GM18508 (cell line): ENCODE results near the gene CHRNA9.
"Not testable (repeated sequence)": the region's sequence is repeated elsewhere in the genome, so short reads cannot be mapped to it uniquely, and the experiment has no call there.

Experiments
- ATAC-seq: cut with Tn5 transposase; IDR thresholded peaks from one replicate; pipeline ENCODE4 v1.9.1; 2021; ENCODE audit warnings: moderate number of reproducible peaks; ENCODE audit not compliant: insufficient read depth, unreplicated experiment

CHRNA9 gene, protein sequence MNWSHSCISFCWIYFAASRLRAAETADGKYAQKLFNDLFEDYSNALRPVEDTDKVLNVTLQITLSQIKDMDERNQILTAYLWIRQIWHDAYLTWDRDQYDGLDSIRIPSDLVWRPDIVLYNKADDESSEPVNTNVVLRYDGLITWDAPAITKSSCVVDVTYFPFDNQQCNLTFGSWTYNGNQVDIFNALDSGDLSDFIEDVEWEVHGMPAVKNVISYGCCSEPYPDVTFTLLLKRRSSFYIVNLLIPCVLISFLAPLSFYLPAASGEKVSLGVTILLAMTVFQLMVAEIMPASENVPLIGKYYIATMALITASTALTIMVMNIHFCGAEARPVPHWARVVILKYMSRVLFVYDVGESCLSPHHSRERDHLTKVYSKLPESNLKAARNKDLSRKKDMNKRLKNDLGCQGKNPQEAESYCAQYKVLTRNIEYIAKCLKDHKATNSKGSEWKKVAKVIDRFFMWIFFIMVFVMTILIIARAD

DNA sequence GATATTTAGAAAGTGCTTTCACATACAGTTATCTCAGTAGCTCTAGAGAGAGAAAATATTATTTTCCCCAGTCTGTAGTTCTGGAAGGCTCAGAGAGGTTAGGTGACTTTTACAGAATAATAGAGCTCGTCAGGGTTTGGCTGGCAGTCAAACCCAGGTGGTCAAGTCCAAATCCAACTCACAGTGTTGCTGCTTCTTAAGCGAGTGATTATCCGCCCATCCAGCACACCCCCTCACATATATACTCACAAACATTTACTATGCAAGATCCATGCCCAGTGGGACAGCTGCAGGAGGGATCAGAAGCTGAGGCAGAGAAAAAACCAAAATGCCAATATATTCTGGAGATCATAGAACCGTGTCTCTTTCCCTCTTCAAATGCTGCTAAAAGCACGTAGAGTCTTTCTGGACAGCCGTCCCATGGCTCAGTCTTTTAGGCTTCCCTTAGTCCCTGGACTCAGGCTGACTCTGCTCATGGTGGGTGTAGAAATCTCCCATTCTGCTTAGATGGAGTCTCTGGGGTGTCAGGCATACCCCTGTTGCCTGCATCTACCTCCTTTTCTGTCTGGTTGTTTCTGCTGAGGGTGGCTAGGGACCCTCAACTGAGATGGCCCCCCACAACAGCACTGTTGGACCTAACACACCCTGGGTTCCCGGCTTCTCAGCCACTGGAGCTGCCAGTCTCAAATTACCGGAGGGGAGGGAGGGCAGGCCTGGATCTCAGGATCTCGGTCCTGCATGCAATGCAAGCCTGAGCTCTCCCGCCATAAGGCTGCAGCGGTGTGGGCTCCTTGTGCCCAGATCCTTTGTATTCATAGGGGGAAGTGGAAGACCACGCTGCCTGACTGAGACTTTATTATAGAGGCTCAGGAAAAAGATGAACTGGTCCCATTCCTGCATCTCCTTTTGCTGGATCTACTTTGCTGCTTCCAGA is at the start of gene CHRNA9:
CHRNA9 (plus strand) TSS at position 743 of the 934 bp plus-strand sequence; CDS start at position 878, 135 bp downstream.
- no peak for ATAC-seq

DNA sequence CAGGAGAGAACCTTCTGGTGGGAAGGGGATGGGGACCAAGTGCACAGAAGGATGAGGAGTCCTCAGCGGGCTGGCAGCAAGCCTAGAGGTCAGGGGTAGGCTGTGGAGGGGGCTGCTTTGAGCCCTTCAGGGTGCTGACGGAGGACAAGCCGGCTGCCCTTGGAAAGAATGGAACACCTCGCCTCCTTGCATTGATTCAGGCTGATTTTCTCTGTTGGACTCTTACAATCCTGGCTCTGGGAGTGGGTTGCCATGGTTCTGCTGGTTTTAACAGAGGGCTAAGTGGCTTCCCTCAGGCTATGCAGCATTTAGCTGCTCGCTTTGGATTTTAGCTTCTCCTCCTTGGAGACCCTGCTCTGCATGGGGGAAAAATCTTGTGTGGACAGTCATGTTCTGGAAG is 49.4 kb upstream of the CHRNA9 start:
- no peak for ATAC-seq

DNA sequence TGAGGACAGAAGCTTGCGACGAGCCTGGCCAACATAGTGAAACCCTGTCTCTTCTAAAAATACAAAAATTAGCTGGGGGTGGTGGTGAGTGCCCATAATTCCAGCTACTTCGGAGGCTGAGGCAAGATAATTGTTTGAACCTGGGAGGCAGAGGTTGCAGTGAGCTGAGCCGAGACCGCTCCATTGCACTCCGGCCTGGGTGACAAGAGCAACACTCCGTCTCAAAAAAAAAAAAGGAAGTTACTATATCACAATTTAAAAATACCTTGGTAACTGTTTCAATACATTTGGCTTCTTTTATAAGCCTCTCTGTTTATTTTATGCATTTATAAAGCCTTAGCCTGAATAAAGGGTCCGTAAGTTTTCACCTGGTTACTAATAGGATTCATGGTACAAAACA is 46.6 kb upstream of the CHRNA9 start:
- no peak for ATAC-seq

DNA sequence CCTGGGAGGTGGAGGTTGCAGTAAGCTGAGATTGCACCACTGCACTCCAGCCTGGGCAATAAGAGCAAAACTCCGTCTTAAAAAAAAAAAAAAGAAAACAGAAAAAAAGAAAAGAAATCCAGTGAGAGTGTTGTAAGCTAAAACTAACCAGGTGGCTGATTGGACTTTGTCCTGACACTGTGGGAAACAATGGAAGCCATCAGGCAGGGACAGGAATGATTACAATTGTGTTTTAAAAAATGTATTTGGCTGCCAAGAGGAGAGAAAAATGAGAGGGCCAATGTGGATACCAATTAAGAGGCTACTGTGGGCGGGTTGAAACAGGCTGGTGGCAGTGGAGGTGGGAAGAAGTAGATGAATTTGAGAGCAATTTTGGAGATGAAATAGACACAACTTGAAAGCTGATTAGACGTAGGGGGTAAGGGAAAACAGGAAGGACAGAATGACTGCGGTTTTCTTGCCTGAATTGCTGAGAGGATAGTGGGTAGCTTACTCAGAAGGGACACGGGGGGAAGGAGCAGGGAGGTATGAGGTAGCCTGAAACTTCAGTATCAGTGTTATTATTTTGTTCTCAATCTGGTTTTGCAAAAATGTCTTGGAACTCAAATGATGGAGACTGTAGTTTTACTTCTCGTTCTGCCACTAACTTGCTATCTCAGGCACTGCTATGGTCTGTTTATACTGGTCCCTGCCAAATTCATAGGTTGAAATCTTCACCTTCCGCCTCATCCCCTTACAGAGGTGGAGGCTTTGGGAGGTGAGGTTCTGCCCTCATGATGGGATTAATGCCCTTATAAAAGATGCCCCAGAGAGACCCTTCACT is 45.6 kb upstream of the CHRNA9 start:
- peak; percentile 58 for ATAC-seq

DNA sequence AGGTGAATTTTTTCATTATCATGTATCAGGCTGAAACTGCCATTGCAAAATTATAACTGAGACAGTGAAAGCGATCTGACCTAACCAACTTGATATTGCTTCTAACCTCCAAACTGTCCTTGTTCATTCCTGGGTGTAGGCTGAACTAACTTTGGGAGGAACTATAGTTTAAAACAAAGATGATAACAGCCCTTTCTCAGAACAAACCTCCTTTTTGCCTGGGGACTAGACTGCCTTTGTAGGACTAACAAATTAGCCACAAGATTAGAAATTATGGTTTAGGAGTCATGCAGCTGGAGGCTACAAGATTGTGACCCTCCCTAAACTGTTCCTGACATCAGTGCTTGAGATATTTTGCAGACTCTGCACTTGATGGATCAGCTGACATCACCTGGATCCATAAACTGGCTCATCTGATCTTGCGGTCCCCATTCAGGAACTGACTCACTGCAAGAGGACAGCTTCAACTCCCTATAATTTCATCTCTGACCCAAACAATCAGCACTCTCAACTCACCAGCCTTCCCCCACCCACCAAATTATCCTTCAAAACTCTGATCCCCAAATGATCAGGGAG is 44.4 kb upstream of the CHRNA9 start:
- ATAC-seq = not testable (repeated sequence)

DNA sequence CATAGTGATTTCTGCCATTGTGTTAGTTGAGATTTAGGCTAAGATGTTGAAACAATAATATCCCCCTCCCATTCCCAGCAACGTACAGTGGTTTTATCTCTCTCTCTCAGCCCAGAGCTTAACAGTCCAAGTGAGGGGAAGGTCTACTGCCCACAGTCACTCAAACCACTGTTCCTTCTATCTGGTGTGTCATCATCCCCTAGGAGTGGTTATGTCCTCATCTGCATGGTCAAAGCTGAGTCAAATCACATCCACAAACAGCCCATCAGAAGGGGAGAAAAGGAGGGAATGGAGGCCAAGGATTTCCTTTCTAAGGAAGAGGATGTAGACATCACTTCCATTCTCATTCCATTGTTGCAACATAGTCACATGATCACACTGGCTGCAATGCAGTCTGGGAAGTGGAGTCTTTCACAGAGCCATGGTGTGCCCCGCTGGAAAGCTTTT is 42.8 kb upstream of the CHRNA9 start:
- ATAC-seq = no peak

DNA sequence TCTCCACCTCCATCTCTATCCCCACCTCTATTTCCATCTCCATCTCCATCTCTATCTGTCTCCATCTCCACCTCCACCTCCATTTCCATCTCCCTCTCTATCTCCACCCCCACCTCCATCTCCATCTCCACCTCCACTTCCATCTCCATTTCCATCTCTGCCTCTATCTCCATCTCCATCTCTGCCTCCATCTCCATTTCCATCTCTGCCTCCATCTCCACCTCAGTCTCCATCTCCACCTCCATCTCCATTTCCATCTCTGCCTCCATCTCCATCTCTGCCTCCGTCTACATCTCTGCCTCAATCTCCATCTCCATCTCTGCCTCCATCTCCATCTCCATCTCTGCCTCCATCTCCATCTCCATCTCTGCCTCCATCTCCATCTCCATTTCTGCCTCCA is 40.8 kb upstream of the CHRNA9 start:
- ATAC-seq = no peak

DNA sequence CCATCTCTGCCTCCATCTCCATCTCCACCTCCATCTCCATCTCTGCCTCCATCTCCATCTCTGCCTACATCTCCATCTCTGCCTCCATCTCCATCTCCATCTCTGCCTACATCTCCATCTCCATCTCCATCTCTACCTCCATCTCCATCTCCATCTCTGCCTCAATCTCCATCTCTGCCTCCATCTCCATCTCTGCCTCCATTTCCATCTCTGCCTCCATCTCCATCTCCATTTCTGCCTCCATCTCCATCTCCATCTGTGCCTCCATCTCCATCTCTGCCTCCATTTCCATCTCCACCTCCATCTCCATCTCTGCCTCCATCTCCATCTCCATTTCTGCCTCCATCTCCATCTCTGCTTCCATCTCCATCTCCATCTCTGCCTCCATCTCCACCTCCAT is 40.1 kb upstream of the CHRNA9 start:
- ATAC-seq = not testable (repeated sequence)

DNA sequence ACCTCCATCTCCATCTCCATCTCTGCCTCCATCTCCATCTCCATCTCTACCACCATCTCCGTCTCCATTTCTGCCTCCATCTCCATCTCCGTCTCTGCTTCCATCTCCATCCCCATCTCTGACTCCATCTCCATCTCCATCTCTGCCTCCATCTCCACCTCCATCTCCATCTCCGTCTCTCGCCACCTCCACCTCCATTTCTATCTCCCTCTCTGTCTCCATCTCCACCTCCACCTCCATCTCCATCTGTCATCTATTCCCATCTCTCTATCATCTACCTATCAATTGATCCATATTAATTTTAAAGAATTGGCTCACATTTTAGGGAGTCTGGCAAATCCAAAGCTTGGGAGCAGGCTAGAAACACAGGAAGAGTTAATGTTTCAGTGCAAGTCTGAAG is 39.6 kb upstream of the CHRNA9 start:
- no peak for ATAC-seq

DNA sequence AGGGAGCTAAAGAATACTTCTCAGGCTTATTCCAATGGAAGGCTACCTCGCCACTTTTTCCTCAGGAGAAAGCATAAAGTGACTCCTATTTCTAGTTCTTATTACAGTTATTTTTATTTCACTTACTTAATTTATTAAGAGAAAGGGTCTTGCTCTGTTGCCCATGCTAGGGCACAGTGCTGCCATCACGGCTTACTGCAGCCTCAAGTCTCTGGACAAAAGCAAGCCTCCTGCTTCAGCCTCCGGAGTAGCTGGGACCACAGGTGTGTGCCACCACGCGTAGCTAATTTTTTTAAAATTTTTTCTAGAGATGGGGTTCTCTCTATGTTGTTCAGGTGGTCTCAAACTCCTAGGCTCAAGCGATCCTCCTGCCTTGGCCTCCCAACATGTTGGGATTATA is 36.0 kb upstream of the CHRNA9 start:
- ATAC-seq = no peak

DNA sequence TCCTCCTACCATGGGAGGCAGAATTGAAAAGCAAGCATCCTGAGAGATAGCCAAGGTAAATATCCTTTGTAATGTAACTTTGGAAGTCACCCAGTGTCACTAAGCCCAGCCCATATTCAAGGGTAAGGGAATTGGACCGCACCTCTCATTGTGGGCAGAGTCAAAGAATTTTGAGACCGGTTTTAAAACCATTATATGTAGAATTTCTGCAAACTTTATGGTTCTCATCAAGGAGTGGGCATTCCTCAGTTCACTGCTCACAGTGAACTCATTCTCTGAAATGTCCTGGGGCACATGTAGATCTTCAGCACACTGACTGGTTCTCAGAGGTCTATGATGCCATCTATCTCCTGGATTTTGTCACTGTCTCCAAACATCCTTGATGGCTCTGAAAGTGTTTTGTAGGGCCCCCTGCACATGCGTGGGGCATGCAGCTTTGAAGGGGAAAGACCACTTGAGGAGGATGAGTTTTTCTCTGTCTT is 35.3 kb upstream of the CHRNA9 start:
- ATAC-seq = no peak

DNA sequence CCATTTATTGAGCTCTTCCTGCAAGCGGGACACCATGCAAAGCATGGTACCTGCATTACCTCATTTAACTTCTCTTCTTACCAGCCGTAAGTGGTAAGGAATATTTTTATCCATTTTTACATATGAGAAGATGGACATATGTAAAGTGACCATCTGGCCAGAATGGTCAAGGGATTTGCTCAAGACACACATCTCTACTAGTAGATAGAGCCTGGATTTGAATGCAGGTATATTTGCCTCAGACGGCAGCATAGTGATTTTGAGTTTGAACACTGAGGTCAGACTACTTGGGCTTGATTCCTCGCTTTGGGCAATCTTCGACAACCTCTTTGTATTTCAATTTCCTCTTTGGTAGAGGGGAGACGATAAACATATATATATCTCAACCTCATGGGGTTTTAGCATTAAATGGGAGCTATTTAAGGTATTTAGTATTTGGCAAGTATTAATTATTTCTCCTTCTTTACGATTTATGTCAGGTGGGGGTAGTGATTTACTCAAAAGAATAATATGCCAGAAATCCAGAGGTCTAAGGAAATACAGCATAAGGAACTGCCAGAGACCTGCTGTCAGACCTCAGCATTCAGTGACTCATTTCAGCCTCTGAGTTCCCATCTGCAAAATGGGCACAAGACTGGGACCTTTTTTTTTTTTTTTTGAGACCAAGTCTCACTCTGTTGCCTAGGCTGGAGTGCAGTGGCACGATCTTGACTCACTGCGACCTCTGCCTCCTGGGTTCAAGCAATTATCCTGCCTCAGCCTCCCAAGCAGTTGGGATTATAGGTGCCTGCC is 34.6 kb upstream of the CHRNA9 start:
- ATAC-seq = no peak

DNA sequence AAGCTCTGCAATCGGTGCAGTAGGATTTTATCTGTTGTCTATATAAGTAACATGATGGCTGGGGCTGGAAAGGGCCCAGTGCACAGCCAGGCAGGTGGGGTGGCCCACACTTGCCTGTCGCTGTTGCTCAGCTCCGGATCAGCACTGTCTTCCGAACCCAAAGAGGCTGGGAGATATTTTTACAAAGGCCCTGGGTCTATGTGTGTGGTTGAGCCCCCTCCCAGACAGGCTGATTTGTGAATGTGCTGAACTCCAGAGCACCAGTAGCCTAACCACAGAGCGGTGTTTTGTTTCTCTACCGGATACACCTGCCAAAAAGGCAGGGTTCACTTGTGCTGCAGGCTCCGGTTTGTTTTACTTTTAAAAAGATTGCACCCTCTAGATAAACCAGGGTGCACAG is 33.5 kb upstream of the CHRNA9 start:
- ATAC-seq = peak; percentile 23

DNA sequence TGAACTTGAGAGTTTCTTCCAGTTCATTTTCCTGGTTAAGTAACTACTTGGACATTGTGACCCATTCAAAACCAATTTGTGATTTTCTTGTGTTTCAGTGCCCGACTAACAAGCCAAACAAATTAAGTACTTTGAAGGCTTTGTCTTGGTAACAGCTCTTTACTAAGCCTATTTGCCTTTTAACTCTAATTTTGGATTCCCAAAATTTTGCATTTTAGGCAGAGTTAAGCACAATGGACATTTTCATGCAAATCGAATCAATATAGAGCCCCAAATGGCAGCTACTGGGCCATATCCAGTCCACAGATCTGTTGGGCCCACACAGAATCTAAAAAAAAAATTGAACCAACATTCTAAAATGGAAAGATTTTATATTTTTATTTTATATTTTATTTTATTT is 31.4 kb upstream of the CHRNA9 start:
- no peak for ATAC-seq

DNA sequence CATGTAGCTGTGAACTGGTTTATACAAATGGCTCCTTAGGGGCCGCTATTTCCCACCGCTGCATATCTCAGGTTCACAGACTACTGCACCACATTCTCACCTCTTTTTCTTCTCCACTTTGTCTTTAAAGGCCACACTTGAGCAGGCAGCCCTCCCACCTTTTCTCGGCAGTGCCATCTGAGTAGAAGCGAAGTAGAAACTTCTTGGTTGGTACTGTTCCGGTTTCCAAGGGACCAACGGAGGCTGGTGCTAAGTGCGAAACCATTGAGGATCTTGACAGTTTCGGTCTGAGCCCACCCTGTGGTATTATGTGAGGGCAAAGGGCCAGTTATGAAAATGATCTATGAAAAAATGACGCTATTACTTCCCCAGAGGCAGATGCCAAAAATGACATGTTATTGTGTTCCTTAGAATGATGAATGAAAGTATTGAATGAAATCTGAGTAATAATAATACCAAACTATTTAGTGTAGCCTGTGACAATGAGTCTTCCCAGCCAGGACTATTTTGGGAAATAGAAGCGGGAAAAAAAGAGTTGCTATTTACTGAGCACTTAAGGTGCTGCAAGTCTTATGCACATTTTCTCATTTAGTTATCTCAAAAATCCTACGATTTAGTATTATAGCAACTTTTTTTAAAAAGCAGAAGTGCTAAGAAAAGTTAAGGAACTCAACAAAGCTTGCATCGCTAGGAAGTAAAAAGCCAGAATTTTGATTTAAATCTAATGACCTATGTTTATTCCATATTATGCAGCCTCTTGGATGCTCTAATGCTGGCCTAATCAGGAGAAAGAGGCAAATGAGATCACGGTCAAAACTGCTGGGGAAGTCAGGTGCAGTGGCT is 29.6 kb upstream of the CHRNA9 start:
- ATAC-seq = peak; percentile 40

DNA sequence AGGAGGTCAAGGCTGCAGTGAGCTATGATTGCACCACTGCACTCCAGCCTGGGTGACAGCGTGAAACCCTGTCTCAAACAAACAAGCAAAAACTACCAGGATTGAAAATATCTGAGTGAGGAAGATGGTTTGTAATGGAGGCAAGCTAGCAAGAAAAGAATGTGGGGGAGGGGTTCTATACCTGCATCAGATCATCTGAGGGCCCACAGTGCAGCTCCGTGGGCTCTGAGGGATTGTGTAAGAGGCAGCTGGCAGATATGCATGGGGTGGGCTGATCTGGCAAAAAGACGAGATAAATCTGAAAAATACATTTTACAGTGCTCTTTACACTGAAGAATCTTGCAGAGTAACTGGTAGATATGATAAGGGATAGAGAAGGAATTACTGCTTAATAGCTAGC is 28.9 kb upstream of the CHRNA9 start:
- ATAC-seq = no peak

DNA sequence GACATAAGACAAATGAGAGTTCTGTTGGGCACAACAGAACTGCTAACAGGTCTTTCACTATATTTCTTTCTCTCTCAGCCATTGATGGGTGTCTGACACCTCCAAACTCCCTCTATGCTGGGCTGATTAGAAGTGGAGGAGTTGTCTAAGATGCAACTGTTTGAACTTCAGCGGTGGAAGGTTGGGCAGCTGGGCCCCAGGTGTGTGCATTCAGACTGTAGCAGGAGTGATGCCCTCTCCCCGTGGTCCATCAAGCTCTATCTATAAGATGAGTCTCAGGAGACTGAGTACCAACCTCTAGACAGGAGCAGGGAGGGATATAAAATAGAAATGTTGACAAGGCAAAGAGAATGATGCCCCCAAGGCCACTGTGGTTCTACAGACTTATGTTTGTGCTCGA is 28.2 kb upstream of the CHRNA9 start:
- no peak for ATAC-seq
